HG03108 (cell line): Measurements from ENCODE around the gene SIGLEC9.

Experiments used
- ATAC-seq: cut with Tn5 transposase; IDR thresholded peaks from one replicate; pipeline ENCODE4 v1.9.1; 2021; ENCODE audit warnings: moderate library complexity; ENCODE audit not compliant: unreplicated experiment

The SIGLEC9 gene

DNA sequence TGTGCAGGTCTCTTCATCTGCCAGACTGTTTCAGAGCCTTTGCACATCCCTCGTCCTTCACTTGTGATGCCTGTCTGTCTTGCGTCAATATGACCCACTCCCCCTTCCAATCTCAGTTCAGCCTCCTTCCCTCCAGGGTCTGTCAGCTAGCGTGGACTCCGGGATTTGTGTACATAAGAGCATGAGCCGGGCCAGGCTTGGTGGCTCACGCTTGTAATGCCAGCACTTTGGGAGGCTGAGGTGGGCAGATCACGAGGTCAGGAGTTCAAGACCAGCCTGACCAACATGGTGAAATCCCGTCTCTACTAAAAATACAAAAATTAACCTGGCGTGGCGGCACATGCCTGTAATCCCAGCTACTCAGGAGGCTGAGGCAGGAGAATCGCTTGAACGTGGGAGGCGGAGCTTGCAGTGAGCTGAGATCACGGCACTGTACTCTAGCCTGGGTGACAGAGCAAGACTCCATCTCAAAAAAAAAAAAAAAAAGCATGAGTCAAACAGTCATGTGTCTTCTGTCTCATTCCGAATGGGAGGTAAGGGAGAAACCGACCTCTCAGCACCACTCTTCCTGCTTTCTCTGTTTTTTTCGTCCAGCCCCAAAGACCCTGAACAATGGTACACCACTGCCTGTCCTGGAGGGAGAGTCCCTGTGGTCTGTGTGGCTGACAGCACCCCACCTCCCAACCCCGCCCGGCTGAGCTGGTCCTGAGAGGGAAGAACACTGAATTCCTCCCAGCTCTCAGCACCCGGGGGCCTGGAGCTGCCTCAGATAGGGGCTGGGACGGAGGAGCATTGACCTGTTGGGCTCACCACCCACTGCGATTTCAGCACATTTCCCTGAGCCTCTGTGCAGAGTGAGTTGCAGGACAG, 2.4 kb upstream of the SIGLEC9 start:
- no peak for ATAC-seq

DNA sequence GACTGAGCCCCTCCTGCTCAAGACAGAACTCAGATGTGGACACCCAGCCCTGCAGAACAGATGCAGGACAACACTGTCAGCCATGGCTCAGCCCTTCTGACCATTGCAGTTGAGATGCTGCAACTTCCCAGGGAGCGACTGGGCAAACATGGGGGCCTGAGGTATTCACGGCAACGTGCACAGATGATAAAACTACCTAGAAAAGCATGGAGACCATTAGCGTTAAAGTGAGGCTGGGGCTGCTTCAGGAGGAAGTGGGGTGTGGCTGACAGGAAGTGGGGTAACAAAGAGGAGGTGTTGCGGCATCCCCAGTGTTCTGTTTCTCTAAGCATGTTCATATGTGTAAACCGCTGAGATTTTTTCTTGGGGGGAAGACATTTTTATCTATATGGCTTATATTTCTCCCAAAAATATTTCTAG, 1.3 kb upstream of the SIGLEC9 start:
- ATAC-seq = no peak

DNA sequence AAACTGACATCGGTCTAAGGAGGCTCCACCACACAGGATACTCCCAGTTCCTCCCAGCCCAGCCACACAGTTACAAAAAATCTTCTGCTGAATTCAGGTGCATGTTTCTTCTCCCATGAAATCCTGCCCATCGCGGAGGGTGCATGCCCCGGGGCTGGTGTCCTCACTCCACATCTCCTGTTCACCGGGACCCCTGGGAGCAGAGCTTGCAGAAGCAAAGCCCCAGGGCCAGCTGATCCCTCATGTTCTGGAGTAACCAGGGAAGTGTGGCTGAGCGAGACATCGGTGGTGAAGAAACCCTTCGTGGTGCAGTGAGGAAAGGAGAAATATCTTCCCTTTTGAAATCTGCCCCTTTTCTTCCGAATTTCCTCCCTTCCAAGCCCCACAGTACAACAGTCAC, 904 bp upstream of the SIGLEC9 start:
- ATAC-seq = no peak

DNA sequence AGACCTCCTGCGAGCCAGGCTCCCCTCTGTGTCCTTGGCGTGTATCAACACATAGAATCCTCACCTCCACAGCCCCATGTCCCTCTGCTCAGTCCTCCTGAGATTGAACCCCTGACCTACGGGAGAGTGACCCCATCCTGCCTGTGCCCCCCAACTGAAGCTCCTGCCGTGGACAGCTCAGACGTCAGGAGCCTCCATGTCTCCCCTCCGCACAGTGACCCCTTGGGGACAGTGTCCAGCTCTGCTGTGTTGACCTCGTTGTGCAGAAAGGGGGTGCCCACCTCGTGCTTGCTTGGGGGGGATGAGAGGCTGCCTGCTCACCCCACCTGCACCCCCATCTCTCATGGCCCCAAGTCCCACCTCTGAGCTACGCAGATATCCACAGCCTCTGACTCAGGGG, 490 bp upstream of the SIGLEC9 start:
- ATAC-seq = no peak

DNA sequence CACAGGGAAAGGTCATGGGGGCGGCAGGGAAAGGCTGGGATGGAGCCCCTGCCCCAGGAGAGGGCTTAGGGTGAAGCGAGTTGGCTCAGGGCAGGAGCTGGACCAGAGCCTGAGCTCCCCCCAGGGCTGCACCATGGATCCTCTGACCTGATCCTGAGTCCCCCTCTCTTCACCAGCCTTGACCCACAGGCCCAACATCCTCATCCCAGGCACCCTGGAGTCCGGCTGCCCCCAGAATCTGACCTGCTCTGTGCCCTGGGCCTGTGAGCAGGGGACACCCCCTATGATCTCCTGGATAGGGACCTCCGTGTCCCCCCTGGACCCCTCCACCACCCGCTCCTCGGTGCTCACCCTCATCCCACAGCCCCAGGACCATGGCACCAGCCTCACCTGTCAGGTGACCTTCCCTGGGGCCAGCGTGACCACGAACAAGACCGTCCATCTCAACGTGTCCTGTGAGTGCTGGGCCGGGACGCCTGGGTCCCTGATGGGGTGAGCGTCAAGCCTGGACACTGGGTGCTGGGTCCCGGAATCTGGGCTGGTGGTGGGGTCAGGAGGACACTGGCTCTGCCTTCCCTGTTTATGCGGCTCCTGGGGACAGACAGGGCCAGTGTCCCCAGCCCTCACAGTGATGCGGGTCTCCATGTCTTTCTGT, 842 bp downstream of the SIGLEC9 start:
- no peak for ATAC-seq

GRCh38 chr19:51127032-51127431, 2.3 kb downstream of the SIGLEC9 start:
- no peak for ATAC-seq

GRCh38 chr19:51127755-51128154, 3.0 kb downstream of the SIGLEC9 start:
- no peak for ATAC-seq

GRCh38 chr19:51128227-51128626, 3.5 kb downstream of the SIGLEC9 start:
- ATAC-seq = no peak

- no peak for ATAC-seq
Measured at GRCh38 chr19:51129716-51130115, 5.0 kb downstream of the SIGLEC9 start.

- ATAC-seq = no peak
Measured at GRCh38 chr19:51131780-51132680, 7.3 kb downstream of the SIGLEC9 start.

DNA sequence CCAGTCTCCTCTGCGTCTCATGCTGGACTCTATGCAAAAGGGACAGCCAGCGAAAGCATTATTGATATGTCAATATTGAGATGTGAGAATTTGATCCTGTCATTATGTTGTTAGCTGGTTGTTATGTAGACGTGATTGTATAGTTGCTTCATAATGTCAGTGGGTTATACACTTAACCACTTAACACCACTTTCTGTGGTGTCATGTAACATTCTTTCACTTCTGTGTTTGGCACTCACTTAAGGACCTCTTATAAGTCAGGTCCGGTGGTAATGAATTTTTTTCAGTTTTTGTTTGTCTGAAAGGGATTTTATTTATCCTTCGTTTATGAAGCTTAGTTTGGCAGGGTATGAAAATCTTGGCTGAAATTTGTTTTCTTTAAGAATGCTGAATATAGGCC, 10.3 kb downstream of the SIGLEC9 start:
- no peak for ATAC-seq

DNA sequence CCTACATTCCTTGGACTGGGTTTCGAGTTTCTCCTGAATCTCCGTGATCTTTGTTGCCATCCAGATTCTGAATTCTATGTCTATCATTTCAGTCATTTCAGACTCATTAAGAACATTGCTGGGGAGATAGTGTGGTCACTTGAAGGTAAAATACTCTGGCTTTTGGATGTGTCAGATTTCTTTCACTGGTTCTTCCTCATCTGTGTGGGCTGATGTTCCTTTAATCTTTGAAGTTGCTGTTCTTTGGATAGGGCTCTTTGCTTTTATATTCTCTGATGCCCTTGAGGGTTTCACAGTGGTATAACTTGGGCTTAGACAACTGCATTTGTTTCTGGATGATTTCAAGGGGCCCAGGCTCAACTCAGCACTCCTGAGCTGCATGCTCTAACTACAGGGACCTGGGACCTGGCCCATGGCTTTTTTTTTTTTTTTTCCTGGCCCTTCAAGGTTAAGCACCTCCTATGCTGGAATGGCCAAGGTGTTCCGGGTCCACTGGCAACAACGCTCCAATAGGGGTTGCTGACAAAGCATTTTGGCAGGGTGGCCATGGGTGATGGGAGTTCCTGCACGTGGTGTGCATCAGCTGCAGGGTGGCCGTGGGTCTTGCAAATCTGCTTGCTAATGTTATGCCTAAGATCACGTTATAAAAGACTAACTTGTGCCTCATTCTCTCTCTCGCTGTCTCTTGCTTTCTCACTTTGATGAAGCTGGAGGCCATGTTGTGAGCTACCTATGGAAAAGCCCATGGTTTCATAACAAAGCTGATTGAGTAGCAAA, 11.5 kb downstream of the SIGLEC9 start:
- ATAC-seq = no peak

DNA sequence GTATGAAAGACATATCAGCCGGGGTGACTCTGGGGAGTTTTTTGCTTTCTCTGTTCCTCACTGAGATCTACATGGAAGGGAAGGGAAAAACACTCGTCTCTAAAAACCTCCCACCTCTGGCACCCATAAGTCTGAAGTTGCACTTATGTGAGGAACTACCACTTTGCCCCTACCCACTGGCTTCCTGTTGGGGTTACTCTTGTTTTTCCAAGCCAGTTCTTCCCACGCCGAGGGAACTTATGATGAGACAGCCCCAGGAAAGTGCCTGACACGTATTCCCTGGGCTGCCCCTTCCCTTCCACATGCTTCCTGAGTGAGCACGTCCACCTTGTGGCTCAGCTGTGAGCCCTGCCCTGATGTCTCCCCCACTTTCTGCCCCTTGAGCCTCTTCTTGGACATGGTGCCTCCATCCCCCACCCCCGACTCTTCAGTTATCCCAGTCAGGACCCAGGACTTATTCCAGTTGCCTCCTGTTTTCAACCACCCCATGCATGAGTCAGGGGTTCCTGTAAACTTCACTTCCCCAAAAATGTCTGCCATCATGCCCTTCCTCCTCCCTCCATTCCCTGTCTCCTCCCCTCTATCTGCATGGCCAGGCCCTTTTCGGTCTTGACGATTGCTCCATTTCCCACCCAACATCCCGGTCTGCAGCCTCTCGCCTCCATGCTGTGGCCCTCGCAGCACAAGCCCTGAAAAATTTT, 12.3 kb downstream of the SIGLEC9 start:
- no peak for ATAC-seq

- no peak for ATAC-seq
Measured at GRCh38 chr19:51137792-51138425, 13.2 kb downstream of the SIGLEC9 start.

GRCh38 chr19:51138549-51138979, 13.9 kb downstream of the SIGLEC9 start:
- ATAC-seq = no peak

GRCh38 chr19:51139299-51140014, 14.8 kb downstream of the SIGLEC9 start:
- no peak for ATAC-seq

GRCh38 chr19:51140441-51140840, 15.7 kb downstream of the SIGLEC9 start:
- ATAC-seq = no peak

GRCh38 chr19:51141181-51141580, 16.5 kb downstream of the SIGLEC9 start:
- ATAC-seq = no peak

GRCh38 chr19:51142119-51142518, 17.4 kb downstream of the SIGLEC9 start, which contains the start of gene SIGLEC7:
Gene SIGLEC7 (plus strand): TSS chr19:51142301. CDS start chr19:51142370, 69 bp downstream.
- no peak for ATAC-seq
